ENCODE data around the gene DGKG. TPM values are rescaled to one million over a fixed set of nuclear protein-coding genes. Genes with fewer than 3 reads are reported as not detected.

Gene DGKG
- total RNA-seq, 2 experiments from 2014 or later: 0.19 to 0.54 TPM

DNA sequence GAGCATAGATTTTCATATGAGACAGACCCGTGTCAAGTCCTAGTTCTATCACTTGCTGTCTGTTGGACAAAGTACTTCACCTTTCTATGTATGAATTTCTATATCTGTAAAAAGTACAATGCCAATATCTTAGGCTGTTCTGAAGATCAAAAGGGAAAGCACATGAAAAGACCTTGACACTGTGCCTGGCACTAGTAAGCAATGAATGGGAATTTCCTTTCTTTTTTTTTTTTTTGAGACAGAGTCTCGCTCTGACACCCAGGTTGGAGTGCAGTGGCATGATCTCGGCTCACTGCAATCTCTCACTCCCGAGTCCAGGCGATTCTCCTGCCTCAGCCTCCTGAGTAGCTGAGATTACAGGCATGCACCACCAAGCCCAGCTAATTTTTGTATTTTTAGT is 217.8 kb downstream of the DGKG start:
- DNase-seq (no peak), ATAC-seq (ENCODE audit: low read depth) (no peak)
- Mint-ChIP-seq H3K9me3 (no peaks in the 10 kb centered on the region), H3K27ac (no peak overlapping the region), H3K4me3 (no peak overlapping the region), H3K4me1 (peaks cover 5% of the 10 kb centered on the region), H3K36me3 (no peaks in the 10 kb centered on the region), H3K27me3 (peaks cover 39% of the 10 kb centered on the region)
- POLR2A ChIA-PET: no interaction called here

DNA sequence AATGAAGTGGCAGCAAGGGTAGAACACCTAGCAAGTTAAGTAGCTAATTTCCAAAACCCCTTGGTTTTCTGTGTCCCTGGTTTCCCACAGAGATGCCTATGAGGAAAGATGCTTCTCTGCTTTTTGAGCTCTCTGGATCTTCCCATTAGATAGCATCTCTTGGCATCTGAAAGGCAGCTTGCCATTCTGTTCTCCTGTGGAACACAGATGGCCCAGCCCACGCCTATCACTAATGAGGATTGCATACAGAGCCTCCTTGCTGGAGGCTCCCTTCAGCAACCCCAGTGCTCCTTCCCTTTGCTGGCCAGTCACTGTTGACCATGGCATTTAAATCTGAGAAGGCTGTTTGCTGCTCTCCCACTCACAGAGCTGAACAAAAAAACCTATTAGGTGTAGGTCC is 218.8 kb downstream of the DGKG start:
- ATAC-seq (ENCODE audit: low read depth) (no peak), DNase-seq (no peak)
- peaks cover 5% of the 10 kb centered on the region for H3K4me1 Mint-ChIP-seq
- no peak overlapping the region for H3K27ac Mint-ChIP-seq
- H3K9me3 Mint-ChIP-seq: no peaks in the 10 kb centered on the region
- H3K4me3 Mint-ChIP-seq: no peak overlapping the region
- POLR2A ChIA-PET: no interaction called here
- peaks cover 38% of the 10 kb centered on the region for H3K27me3 Mint-ChIP-seq
- H3K36me3 Mint-ChIP-seq: no peaks in the 10 kb centered on the region

DNA sequence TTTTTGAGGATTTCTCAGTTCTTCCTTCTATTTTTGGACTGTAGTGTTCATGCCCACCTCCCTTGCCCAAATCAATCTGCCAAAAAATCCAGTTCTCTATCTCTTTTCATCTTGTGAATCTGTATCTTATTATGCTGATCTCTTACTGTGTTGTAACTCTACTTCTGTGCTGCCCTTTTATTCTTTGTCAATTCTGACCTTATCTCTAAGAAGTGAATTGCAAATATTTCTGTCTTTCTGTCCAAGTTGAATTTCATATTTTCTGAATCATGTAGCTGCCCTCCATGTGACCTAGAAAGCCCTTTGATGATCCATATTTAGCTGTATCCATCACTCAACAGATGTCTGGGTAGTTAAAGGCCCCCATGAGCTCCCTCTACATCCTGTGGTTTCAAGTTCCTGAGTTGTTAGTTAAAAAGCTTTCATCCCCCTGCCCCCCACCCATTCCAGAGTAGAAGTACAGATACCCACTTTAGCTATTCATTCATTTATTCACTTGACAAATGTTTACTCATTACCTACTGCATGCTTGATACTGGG is 219.6 kb downstream of the DGKG start:
- Mint-ChIP-seq H3K4me1 (peaks cover 5% of the 10 kb centered on the region), H3K36me3 (no peaks in the 10 kb centered on the region), H3K9me3 (no peaks in the 10 kb centered on the region), H3K27me3 (peaks cover 38% of the 10 kb centered on the region), H3K4me3 (no peak overlapping the region), H3K27ac (no peak overlapping the region)
- POLR2A ChIA-PET: no interaction called here
- DNase-seq (no peak), ATAC-seq (ENCODE audit: low read depth) (no peak)

DNA sequence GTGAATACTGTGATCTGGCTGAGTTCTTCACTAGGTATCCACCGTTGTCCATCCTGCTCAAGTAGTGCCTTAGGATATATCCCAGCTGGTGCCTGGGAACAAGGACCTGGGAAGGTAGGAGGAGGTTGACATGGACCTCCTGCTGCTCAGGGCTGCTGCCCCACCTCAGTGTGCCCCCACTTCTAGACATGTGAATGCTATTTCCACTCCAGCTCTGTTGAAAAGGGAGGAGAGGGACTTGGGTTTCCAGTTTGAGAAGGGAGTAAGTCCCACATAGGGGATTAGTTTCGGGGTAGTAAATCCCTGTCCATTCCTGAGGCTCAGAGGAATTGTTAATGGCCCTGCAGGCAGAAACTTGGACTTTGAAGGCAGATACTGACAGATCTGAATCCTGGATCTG is 220.2 kb downstream of the DGKG start:
- H3K4me1 Mint-ChIP-seq: peaks cover 5% of the 10 kb centered on the region
- H3K27ac Mint-ChIP-seq: no peak overlapping the region
- POLR2A ChIA-PET: no interaction called here
- no peak overlapping the region for H3K4me3 Mint-ChIP-seq
- DNase-seq: no peak
- no peak for ATAC-seq (ENCODE audit: low read depth)
- no peaks in the 10 kb centered on the region for H3K36me3 Mint-ChIP-seq
- H3K9me3 Mint-ChIP-seq: no peaks in the 10 kb centered on the region
- peaks cover 34% of the 10 kb centered on the region for H3K27me3 Mint-ChIP-seq

- Mint-ChIP-seq H3K27ac (no peak overlapping the region), H3K27me3 (peaks cover 33% of the 10 kb centered on the region)
Measured at GRCh38 chr3:186138272-186138981, 223.6 kb downstream of the DGKG start.

GRCh38 chr3:186137051-186137685 is 224.9 kb downstream of the DGKG start:
- POLR2A ChIA-PET: no interaction called here
- no peak overlapping the region for H3K4me3 Mint-ChIP-seq
- H3K36me3 Mint-ChIP-seq: no peaks in the 10 kb centered on the region
- H3K27ac Mint-ChIP-seq: no peak overlapping the region
- peaks cover 25% of the 10 kb centered on the region for H3K27me3 Mint-ChIP-seq
- DNase-seq (no peak), ATAC-seq (ENCODE audit: low read depth) (no peak)
- peaks cover 3% of the 10 kb centered on the region for H3K4me1 Mint-ChIP-seq
- no peaks in the 10 kb centered on the region for H3K9me3 Mint-ChIP-seq

More at GRCh38 chr3:186138272-186138981, 223.6 kb downstream of the DGKG start:
- Mint-ChIP-seq H3K4me1 (peaks cover 5% of the 10 kb centered on the region), H3K36me3 (no peaks in the 10 kb centered on the region), H3K4me3 (no peak overlapping the region), H3K9me3 (no peaks in the 10 kb centered on the region)
- POLR2A ChIA-PET: no interaction called here
- DNase-seq: no peak
- no peak for ATAC-seq (ENCODE audit: low read depth)

DNA sequence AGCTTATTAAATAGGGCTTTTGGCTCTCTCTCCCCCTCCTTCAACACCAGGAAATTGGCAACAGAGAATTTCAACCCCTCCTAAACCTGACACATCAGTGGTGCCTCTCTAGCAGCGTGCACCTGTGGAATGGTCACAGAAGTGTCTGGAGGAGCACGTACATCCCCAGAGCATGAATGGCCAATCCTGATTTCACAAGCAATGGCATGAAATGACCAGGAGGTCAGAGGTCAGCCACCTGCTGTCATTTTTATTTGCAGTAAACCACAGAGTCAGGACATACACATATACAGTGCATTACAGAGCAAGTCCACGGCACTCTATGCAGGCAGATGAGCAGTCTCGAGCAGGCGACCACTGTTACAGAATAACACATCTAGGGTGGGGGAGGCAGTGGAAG is 228.1 kb downstream of the DGKG start:
- ATAC-seq (ENCODE audit: low read depth) (no peak), DNase-seq (no peak)
- Mint-ChIP-seq H3K27me3 (peaks cover 41% of the 10 kb centered on the region), H3K9me3 (no peaks in the 10 kb centered on the region), H3K4me1 (peaks cover 4% of the 10 kb centered on the region), H3K36me3 (no peaks in the 10 kb centered on the region), H3K4me3 (no peak overlapping the region), H3K27ac (no peak overlapping the region)
- POLR2A ChIA-PET: no interaction called here

GRCh38 chr3:186132487-186132886 is 229.5 kb downstream of the DGKG start:
- Mint-ChIP-seq H3K4me3 (no peak overlapping the region), H3K36me3 (no peaks in the 10 kb centered on the region), H3K9me3 (no peaks in the 10 kb centered on the region), H3K27ac (no peak overlapping the region), H3K27me3 (peaks cover 41% of the 10 kb centered on the region), H3K4me1 (peaks cover 4% of the 10 kb centered on the region)
- DNase-seq: no peak
- no peak for ATAC-seq (ENCODE audit: low read depth)
- POLR2A ChIA-PET: no interaction called here

DNA sequence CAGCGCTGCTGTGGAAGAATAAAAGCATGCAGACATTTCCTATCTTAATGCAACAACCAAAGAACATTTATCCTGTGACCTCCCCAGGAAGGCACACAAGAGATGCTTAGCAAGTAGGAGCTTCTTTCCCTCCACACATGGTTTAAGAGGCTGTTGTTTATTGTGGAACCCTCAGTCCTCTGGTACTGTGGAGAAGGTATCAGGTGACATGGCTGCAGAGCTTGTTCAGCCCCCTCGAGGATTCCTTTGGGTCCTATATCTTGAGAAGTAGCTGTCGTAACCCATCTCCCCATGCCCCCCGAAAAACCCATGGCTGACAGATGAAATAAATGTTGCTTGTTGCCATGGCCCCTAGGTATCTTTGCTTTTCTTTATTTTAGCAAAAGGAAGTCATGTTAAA is 232.8 kb downstream of the DGKG start:
- peaks cover 3% of the 10 kb centered on the region for H3K36me3 Mint-ChIP-seq
- peaks cover 35% of the 10 kb centered on the region for H3K27me3 Mint-ChIP-seq
- H3K27ac Mint-ChIP-seq: no peak overlapping the region
- ATAC-seq (ENCODE audit: low read depth) (no peak), DNase-seq (no peak)
- H3K4me1 Mint-ChIP-seq: peaks cover 6% of the 10 kb centered on the region
- no peak overlapping the region for H3K4me3 Mint-ChIP-seq
- POLR2A ChIA-PET: no interaction called here
- peaks cover 5% of the 10 kb centered on the region for H3K9me3 Mint-ChIP-seq

GRCh38 chr3:186128158-186128557 is 233.9 kb downstream of the DGKG start:
- DNase-seq: no peak
- H3K27ac Mint-ChIP-seq: no peak overlapping the region
- peaks cover 3% of the 10 kb centered on the region for H3K36me3 Mint-ChIP-seq
- ATAC-seq (ENCODE audit: low read depth): no peak
- POLR2A ChIA-PET: no interaction called here
- peaks cover 5% of the 10 kb centered on the region for H3K9me3 Mint-ChIP-seq
- peaks cover 29% of the 10 kb centered on the region for H3K27me3 Mint-ChIP-seq
- peaks cover 6% of the 10 kb centered on the region for H3K4me1 Mint-ChIP-seq
- no peak overlapping the region for H3K4me3 Mint-ChIP-seq

DNA sequence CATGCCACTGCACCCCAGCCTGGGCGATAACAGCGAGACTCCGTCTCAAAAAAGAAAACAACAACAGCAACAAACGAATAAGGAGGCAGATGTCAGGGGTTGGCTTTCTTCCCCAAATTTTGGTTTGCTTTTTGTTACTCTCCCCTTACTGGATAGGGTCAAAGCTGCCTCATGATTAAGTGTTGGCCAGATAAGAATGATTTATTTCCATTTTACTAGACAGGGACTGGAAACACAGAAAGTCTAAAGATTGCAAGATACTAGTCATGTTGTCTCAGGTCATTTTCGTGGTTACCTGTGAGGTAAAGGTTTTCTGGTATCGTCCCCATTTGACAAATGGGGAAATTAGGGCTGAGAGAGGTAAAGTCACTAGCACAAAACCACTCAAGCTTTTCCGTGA is 234.6 kb downstream of the DGKG start:
- POLR2A ChIA-PET: interaction anchor here (0.7 kb wide), 1 partner anchor 46 kb away, joined by 5 read pairs; no protein-coding TSS in a partner anchor
- no peak overlapping the region for H3K27ac Mint-ChIP-seq
- no peak for ATAC-seq (ENCODE audit: low read depth)

DNA sequence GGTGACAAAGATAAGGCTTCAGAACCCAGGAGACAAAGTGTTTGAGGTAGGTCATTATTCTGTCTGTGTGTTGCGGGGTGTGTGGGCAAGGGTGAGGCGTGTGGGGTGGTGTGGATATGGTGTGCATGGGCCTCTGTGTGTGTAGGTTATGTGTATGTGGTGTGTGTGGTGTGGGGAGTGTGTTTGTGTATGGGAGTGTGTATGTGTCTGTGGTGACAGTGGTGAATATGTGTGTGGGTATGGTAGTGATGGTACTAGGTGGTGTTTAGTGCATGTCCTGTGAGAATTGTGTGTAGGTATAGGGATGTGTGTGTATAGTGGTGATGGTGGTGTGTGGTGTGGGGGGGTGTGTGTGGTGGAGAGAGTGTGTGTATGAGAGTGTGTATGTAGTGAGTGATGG is 236.9 kb downstream of the DGKG start:
- POLR2A ChIA-PET: no interaction called here
- Mint-ChIP-seq H3K4me3 (no peak overlapping the region), H3K27ac (no peak overlapping the region), H3K36me3 (peaks cover 3% of the 10 kb centered on the region), H3K4me1 (peaks cover 3% of the 10 kb centered on the region), H3K9me3 (peaks cover 5% of the 10 kb centered on the region), H3K27me3 (peaks cover 23% of the 10 kb centered on the region)
- no peak for ATAC-seq (ENCODE audit: low read depth)
- DNase-seq: no peak

More for the DNA sequence above, 234.6 kb downstream of the DGKG start:
- peaks cover 3% of the 10 kb centered on the region for H3K36me3 Mint-ChIP-seq
- no peak overlapping the region for H3K4me3 Mint-ChIP-seq
- H3K4me1 Mint-ChIP-seq: peaks cover 4% of the 10 kb centered on the region
- H3K9me3 Mint-ChIP-seq: peaks cover 5% of the 10 kb centered on the region
- peaks cover 34% of the 10 kb centered on the region for H3K27me3 Mint-ChIP-seq
- DNase-seq: no peak

DNA sequence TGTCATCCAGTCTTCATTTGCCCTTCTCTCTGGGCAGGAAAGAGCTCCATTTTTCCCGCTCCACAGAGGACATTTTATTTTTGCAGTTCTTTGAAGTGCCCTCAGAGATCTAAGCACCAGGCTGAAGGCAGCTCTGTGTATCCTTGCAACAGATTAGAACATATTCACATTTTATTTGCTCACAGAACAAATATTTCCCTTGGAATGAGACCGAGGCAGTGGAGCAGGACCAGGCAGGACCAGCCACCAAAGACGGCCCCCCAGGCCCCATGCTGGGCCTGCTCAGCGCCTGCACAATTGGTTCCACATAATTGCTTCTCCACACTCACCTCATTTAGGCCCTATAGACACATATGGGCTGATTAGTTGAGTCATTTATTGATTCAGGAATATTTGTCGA is 237.4 kb downstream of the DGKG start:
- ATAC-seq (ENCODE audit: low read depth): no peak
- POLR2A ChIA-PET: no interaction called here
- Mint-ChIP-seq H3K9me3 (peaks cover 5% of the 10 kb centered on the region), H3K27ac (no peak overlapping the region), H3K4me1 (peaks cover 3% of the 10 kb centered on the region), H3K27me3 (peaks cover 22% of the 10 kb centered on the region), H3K36me3 (peaks cover 3% of the 10 kb centered on the region), H3K4me3 (no peak overlapping the region)
- DNase-seq: no peak

DNA sequence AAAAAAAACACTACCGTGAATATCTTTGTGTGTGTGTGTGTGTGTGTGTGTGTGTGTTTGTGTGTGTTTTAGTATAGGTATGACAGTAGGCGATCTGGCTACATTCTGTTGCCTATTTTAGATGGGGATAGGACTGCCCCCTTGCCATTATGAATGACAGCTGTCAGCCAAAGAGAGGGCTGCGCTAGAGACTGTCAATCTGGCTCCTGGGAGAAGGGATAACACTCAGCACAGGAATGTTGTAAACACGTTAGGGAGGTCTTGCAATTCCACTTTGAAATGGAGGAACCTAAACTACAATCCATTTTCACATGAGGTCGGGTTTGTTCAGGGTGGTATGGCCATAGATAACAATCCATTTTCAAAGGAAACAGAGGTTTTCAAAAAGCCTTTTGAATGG is 239.0 kb downstream of the DGKG start:
- POLR2A ChIA-PET: no interaction called here
- no peak overlapping the region for H3K27ac Mint-ChIP-seq
- ATAC-seq (ENCODE audit: low read depth): no peak

More for the DNA sequence above, 239.0 kb downstream of the DGKG start:
- DNase-seq: no peak
- H3K27me3 Mint-ChIP-seq: peaks cover 29% of the 10 kb centered on the region
- no peak overlapping the region for H3K4me3 Mint-ChIP-seq
- peaks cover 3% of the 10 kb centered on the region for H3K4me1 Mint-ChIP-seq
- peaks cover 5% of the 10 kb centered on the region for H3K9me3 Mint-ChIP-seq
- H3K36me3 Mint-ChIP-seq: peaks cover 3% of the 10 kb centered on the region

Data from activated naive CD8-positive, alpha-beta T cell treated with anti-CD3 and anti-CD28 coated beads, Interleukin-2, amount 10 ng/mL, durations not matched to agents 7 days and 5 days (primary cell).